ENCODE measurements around the gene ING4.

Gene ING4

GRCh38 chr12:6685814-6686213 is 22.9 kb upstream of the ING4 start:
- no peak for FAIRE-seq

- FAIRE-seq: no peak
Observed at GRCh38 chr12:6684609-6685008, 21.7 kb upstream of the ING4 start.

GRCh38 chr12:6676962-6677361 is 14.0 kb upstream of the ING4 start:
- FAIRE-seq: no peak

- FAIRE-seq: no peak
Observed at GRCh38 chr12:6672143-6672542, 9.2 kb upstream of the ING4 start.

GRCh38 chr12:6667559-6668210 is 4.8 kb upstream of the ING4 start:
- FAIRE-seq: no peak

- no peak for FAIRE-seq
Observed at GRCh38 chr12:6666211-6666610, 3.3 kb upstream of the ING4 start.

- FAIRE-seq: no peak
Observed at GRCh38 chr12:6664902-6665301, 2.0 kb upstream of the ING4 start.

- FAIRE-seq: no peak
Observed at GRCh38 chr12:6662602-6662905, 365 bp downstream of the ING4 start.

GRCh38 chr12:6653987-6654386 is 8.9 kb downstream of the ING4 start:
- FAIRE-seq: no peak

GRCh38 chr12:6653342-6653741 is 9.6 kb downstream of the ING4 start:
- FAIRE-seq: no peak

- FAIRE-seq: no peak
Observed at GRCh38 chr12:6652391-6652790, 10.5 kb downstream of the ING4 start.

- FAIRE-seq: no peak
Observed at GRCh38 chr12:6650832-6651231, 12.1 kb downstream of the ING4 start.

- FAIRE-seq: no peak
Observed at GRCh38 chr12:6647083-6647604, 15.8 kb downstream of the ING4 start, which contains the start of gene ACRBP. ACRBP (minus strand) TSS chr12:6647432; CDS start chr12:6647366, 66 bp downstream.

- FAIRE-seq: no peak
Observed at GRCh38 chr12:6646276-6647082, 16.4 kb downstream of the ING4 start.

GRCh38 chr12:6644903-6645302 is 18.0 kb downstream of the ING4 start:
- no peak for FAIRE-seq

GRCh38 chr12:6644257-6644596 is 18.7 kb downstream of the ING4 start:
- no peak for FAIRE-seq

- no peak for FAIRE-seq
Observed at GRCh38 chr12:6643569-6644256, 19.2 kb downstream of the ING4 start.

GRCh38 chr12:6641131-6641530 is 21.8 kb downstream of the ING4 start:
- no peak for FAIRE-seq

- FAIRE-seq: no peak
Observed at GRCh38 chr12:6640497-6640896, 22.4 kb downstream of the ING4 start.

GRCh38 chr12:6639151-6639801 is 23.6 kb downstream of the ING4 start:
- FAIRE-seq: no peak

- FAIRE-seq: no peak
Observed at GRCh38 chr12:6638305-6638704, 24.6 kb downstream of the ING4 start.

GRCh38 chr12:6635856-6636531 is 26.9 kb downstream of the ING4 start, which contains the start of gene LPAR5:
LPAR5 (minus strand) TSS chr12:6635959; CDS start chr12:6621248, 14,711 bp downstream.
- no peak for FAIRE-seq

Data from endometrium (tissue), 2 donors.